Upper lobe of left lung (tissue), 4 donors: Measurements from ENCODE around the gene TCF25.

Experiments used
- EP300 ChIP-seq, 4 donors: sonication (generic); formaldehyde crosslinking; IDR thresholded peaks; one replicate each; pipeline ENCODE4 v1.5.1; 2017; ENCODE audit warnings: antibody characterized with exemption in 4 of 4, control low read depth in 2 of 4
- POLR2A ChIP-seq, 4 donors: fragments of 450-650 bp; IDR thresholded peaks; one replicate each; pipeline ENCODE4 v1.5.1; 2016 to 2017; ENCODE audit warnings: antibody characterized with exemption in 4 of 4, mild to moderate bottlenecking in 2 of 4
- POLR2AphosphoS5 ChIP-seq, 2 donors: sonication (generic); formaldehyde crosslinking; IDR thresholded peaks; one replicate each; pipeline ENCODE4 v1.5.1; 2017; ENCODE audit warnings: antibody characterized with exemption in 2 of 2
- TF ChIP-seq, protein P1 (sequence below), 6 experiments: fragments of 450-650 bp in 4 of 6; fragments of 200-600 bp in 2 of 6; sonication (generic) in 2 of 6; IDR thresholded peaks; one replicate each; pipeline ENCODE4 v1.5.1; 2016 to 2019; ENCODE audit warnings: antibody characterized with exemption in 6 of 6

- TF ChIP-seq, protein P1, sequence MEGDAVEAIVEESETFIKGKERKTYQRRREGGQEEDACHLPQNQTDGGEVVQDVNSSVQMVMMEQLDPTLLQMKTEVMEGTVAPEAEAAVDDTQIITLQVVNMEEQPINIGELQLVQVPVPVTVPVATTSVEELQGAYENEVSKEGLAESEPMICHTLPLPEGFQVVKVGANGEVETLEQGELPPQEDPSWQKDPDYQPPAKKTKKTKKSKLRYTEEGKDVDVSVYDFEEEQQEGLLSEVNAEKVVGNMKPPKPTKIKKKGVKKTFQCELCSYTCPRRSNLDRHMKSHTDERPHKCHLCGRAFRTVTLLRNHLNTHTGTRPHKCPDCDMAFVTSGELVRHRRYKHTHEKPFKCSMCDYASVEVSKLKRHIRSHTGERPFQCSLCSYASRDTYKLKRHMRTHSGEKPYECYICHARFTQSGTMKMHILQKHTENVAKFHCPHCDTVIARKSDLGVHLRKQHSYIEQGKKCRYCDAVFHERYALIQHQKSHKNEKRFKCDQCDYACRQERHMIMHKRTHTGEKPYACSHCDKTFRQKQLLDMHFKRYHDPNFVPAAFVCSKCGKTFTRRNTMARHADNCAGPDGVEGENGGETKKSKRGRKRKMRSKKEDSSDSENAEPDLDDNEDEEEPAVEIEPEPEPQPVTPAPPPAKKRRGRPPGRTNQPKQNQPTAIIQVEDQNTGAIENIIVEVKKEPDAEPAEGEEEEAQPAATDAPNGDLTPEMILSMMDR (IDR thresholded peaks at IDR 0.05) = no peak
- no peak for TF ChIP-seq POLR2AphosphoS5 (IDR thresholded peaks at IDR 0.05)
- TF ChIP-seq POLR2A (IDR thresholded peaks at IDR 0.05) = no peak
- no peak for TF ChIP-seq EP300 (IDR thresholded peaks at IDR 0.05)
These were observed 58.6 kb downstream of the TCF25 start for GRCh38 chr16:89931964-89932363.
